Measurements from ENCODE around the gene COL4A1. TPM values are rescaled to one million over a fixed set of nuclear protein-coding genes. Genes with fewer than 3 reads are reported as not detected.
"Not testable (repeated sequence)": the region's sequence is repeated elsewhere in the genome, so short reads cannot be mapped to it uniquely, and the experiment has no call there.

Gene COL4A1
- total RNA-seq, 1 experiment from 2014 or later = 4.8 TPM

DNA sequence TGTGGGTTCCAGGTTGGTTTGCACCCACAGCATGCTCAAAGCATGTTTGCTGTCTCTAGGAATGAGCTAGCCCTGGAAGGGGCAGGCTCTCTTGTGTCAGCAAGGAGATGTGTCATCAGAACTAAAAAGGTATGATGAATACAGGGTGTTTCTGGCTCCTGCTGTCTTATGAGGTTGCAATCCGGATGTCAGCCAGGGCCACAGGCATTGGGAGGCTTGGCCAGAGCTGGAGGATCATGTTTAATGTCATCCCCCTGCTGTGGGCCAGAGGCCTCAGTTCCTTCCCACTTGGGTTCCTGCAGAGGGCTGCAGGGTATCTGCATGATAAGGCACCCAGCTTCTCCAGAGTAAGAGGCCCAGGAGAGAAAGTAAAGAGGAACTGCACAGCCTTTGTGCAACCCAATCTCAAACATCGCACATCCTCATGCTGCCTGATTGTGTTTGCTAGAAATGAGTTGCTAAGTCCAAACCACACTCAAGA, 193.6 kb downstream of the COL4A1 start:
- TF ChIP-seq, protein P1, sequence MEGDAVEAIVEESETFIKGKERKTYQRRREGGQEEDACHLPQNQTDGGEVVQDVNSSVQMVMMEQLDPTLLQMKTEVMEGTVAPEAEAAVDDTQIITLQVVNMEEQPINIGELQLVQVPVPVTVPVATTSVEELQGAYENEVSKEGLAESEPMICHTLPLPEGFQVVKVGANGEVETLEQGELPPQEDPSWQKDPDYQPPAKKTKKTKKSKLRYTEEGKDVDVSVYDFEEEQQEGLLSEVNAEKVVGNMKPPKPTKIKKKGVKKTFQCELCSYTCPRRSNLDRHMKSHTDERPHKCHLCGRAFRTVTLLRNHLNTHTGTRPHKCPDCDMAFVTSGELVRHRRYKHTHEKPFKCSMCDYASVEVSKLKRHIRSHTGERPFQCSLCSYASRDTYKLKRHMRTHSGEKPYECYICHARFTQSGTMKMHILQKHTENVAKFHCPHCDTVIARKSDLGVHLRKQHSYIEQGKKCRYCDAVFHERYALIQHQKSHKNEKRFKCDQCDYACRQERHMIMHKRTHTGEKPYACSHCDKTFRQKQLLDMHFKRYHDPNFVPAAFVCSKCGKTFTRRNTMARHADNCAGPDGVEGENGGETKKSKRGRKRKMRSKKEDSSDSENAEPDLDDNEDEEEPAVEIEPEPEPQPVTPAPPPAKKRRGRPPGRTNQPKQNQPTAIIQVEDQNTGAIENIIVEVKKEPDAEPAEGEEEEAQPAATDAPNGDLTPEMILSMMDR (IDR thresholded peaks at IDR 0.05; ENCODE audit: insufficient read depth in 1 of 2, low read depth in 1 of 2, low read length in 1 of 2, severe bottlenecking in 1 of 2, unreplicated experiment in 1 of 2) = no peak
- Histone ChIP-seq H3K36me3 (ENCODE audit: control insufficient read depth, insufficient read depth, low read length) (no peaks in the 10 kb centered on the region), H3K9me3 (no peaks in the 10 kb centered on the region), H3K4me1 (no peaks in the 10 kb centered on the region), H3K27me3 (replicated peaks; ENCODE audit: control insufficient read depth, insufficient read depth, low read length) (no peaks in the 10 kb centered on the region), H3K4me3 (ENCODE audit: low read depth, low read length) (no peak overlapping the region)
- peaks cover 13% of the 10 kb centered on the region for H3K4me1 Mint-ChIP-seq (ENCODE audit: low read depth, unreplicated experiment)
- no peak overlapping the region for H3K27ac Mint-ChIP-seq (ENCODE audit: unreplicated experiment)
- H3K36me3 Mint-ChIP-seq (ENCODE audit: insufficient read depth, unreplicated experiment) = no peaks in the 10 kb centered on the region
- ChIA-PET POLR2A (no interaction called here), CTCF (interaction anchor here (1.1 kb wide), 1 partner anchor 71 kb away, joined by 3 read pairs; no protein-coding TSS in a partner anchor)
- H3K9me3 Mint-ChIP-seq (ENCODE audit: unreplicated experiment) = no peaks in the 10 kb centered on the region
- no peaks in the 10 kb centered on the region for H3K27me3 Mint-ChIP-seq (ENCODE audit: insufficient read depth, unreplicated experiment)
- intact Hi-C loops (cut with micrococcal nuclease; ENCODE audit: unreplicated experiment) = no loop called here
- no peak overlapping the region for H3K4me3 Mint-ChIP-seq (ENCODE audit: unreplicated experiment)
- no peak for DNase-seq
- no TSS peak for BruUV-seq (replicated peaks)

DNA sequence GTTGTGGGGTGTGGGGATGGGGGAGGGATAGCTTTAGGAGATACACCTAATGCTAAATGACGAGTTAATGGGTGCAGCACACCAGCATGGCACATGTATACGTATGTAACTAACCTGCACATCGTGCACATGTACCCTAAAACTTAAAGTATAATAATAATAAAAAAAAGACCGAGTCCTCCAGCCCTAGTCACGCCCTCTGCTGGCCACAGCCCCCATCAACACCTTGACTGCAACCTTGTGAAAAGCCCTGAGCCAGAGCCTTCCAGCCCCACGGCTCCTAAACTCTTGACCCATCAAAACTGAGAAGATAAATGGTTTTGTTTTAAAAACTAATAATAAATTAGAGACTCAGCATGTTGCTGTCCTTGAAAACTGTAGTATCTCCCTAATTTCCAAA, 194.6 kb downstream of the COL4A1 start:
- H3K27me3 Mint-ChIP-seq (ENCODE audit: insufficient read depth, unreplicated experiment); BruUV-seq (replicated peaks); H3K27me3 ChIP-seq (replicated peaks; ENCODE audit: control insufficient read depth, insufficient read depth, low read length); H3K9me3 Mint-ChIP-seq (ENCODE audit: unreplicated experiment); H3K27ac Mint-ChIP-seq (ENCODE audit: unreplicated experiment); H3K36me3 Mint-ChIP-seq (ENCODE audit: insufficient read depth, unreplicated experiment); H3K9me3 ChIP-seq; H3K4me3 ChIP-seq (ENCODE audit: low read depth, low read length); H3K4me1 ChIP-seq; CTCF ChIA-PET; H3K4me3 Mint-ChIP-seq (ENCODE audit: unreplicated experiment); POLR2A ChIA-PET; H3K36me3 ChIP-seq (ENCODE audit: control insufficient read depth, insufficient read depth, low read length); intact Hi-C loops (cut with micrococcal nuclease; ENCODE audit: unreplicated experiment): not testable (repeated sequence)
- TF ChIP-seq, protein P1 (IDR thresholded peaks at IDR 0.05; ENCODE audit: insufficient read depth in 1 of 2, low read depth in 1 of 2, low read length in 1 of 2, severe bottlenecking in 1 of 2, unreplicated experiment in 1 of 2) = peak in 1 of 2 experiments; percentile 24
- H3K4me1 Mint-ChIP-seq (ENCODE audit: low read depth, unreplicated experiment) = peaks cover 14% of the 10 kb centered on the region
- DNase-seq = peak in 1 of 2 experiments; percentile 45

DNA sequence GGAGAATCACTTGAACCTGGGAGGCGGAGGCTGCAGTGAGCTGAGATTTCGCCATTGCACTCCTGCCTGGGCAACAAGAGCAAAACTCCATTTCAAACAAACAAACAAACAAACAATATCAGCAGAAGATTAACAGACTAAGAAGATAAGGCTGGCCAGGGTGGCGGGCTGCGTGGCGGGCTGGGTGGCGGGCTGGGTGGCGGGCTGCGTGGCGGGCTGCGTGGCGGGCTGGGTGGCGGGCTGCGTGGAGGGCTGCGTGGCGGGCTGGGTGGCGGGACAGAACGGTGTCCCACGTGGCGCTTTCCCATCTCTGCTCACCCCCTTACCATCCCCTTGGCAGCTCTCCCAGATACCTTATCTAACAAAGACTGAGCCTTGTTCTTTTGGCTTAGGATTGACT, 196.2 kb downstream of the COL4A1 start:
- H3K9me3 ChIP-seq = no peaks in the 10 kb centered on the region
- Mint-ChIP-seq H3K4me1 (ENCODE audit: low read depth, unreplicated experiment) (peaks cover 14% of the 10 kb centered on the region), H3K4me3 (ENCODE audit: unreplicated experiment) (no peak overlapping the region), H3K27ac (ENCODE audit: unreplicated experiment) (no peak overlapping the region), H3K9me3 (ENCODE audit: unreplicated experiment) (no peaks in the 10 kb centered on the region), H3K27me3 (ENCODE audit: insufficient read depth, unreplicated experiment) (no peaks in the 10 kb centered on the region), H3K36me3 (ENCODE audit: insufficient read depth, unreplicated experiment) (no peaks in the 10 kb centered on the region)
- H3K36me3 ChIP-seq (ENCODE audit: control insufficient read depth, insufficient read depth, low read length) = no peaks in the 10 kb centered on the region
- no TSS peak for BruUV-seq (replicated peaks)
- TF ChIP-seq, protein P1 (IDR thresholded peaks at IDR 0.05; ENCODE audit: insufficient read depth in 1 of 2, low read depth in 1 of 2, low read length in 1 of 2, severe bottlenecking in 1 of 2, unreplicated experiment in 1 of 2) = no peak
- POLR2A ChIA-PET = no interaction called here
- H3K4me1 ChIP-seq = no peaks in the 10 kb centered on the region
- no peaks in the 10 kb centered on the region for H3K27me3 ChIP-seq (replicated peaks; ENCODE audit: control insufficient read depth, insufficient read depth, low read length)
- intact Hi-C loops (cut with micrococcal nuclease; ENCODE audit: unreplicated experiment) = no loop called here
- no peak overlapping the region for H3K4me3 ChIP-seq (ENCODE audit: low read depth, low read length)
- no peak for DNase-seq
- CTCF ChIA-PET = no interaction called here
